ENCODE data around the gene ASS1.

DNA sequence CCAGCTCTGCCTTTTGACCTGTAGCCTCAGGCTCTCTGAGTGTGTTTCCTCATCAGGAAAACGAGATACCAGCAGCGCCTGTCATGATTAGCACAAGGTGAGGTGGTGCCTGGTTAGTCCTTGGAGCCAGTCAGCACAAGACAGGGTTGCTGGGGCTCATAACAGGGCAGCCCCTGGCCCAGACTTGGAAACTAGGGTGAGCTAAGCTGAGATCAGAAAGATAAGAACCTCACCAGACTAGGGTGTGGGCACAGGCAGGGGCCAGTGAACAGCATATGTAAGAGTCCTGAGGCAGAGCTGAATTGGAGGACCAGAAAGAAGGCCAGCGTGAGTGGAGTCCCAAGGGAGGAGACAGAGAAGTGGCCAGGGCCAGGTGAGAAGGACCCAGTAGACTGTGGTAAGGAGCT, 91.9 kb downstream of the ASS1 start:
- TF ChIP-seq, protein P1, sequence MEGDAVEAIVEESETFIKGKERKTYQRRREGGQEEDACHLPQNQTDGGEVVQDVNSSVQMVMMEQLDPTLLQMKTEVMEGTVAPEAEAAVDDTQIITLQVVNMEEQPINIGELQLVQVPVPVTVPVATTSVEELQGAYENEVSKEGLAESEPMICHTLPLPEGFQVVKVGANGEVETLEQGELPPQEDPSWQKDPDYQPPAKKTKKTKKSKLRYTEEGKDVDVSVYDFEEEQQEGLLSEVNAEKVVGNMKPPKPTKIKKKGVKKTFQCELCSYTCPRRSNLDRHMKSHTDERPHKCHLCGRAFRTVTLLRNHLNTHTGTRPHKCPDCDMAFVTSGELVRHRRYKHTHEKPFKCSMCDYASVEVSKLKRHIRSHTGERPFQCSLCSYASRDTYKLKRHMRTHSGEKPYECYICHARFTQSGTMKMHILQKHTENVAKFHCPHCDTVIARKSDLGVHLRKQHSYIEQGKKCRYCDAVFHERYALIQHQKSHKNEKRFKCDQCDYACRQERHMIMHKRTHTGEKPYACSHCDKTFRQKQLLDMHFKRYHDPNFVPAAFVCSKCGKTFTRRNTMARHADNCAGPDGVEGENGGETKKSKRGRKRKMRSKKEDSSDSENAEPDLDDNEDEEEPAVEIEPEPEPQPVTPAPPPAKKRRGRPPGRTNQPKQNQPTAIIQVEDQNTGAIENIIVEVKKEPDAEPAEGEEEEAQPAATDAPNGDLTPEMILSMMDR (conservative IDR thresholded peaks at IDR 0.05): no peak
- TF ChIP-seq EZH2 (IDR thresholded peaks at IDR 0.05; ENCODE audit: low read depth): no peak

Data from PC-9 (cell line).